ENCODE data around the gene IFI35. TPM values are rescaled to one million over a fixed set of nuclear protein-coding genes. Genes with fewer than 3 reads are reported as not detected.
"Not testable (repeated sequence)": the region's sequence is repeated elsewhere in the genome, so short reads cannot be mapped to it uniquely, and the experiment has no call there.

IFI35 gene
- total RNA-seq, 1 donor from 2014 or later, result 60.5 TPM

GRCh38 chr17:42967925-42968324 is 38.7 kb upstream of the IFI35 start:
- no peaks in the 10 kb centered on the region for H4K20me1 ChIP-seq (ENCODE audit: insufficient read depth, low read length)
- H3K36me3 ChIP-seq (ENCODE audit: insufficient read depth, low read length), result no peaks in the 10 kb centered on the region
- no peaks in the 10 kb centered on the region for H3K27me3 ChIP-seq (ENCODE audit: insufficient read depth, low read length)
- H3K27ac ChIP-seq (ENCODE audit: low read depth, low read length), result no peak overlapping the region
- no peak overlapping the region for H3K27ac Mint-ChIP-seq (ENCODE audit: unreplicated experiment)
- no peak for FAIRE-seq
- H3K27me3 Mint-ChIP-seq (ENCODE audit: low read depth, unreplicated experiment), result no peaks in the 10 kb centered on the region
- H3K4me3 Mint-ChIP-seq (ENCODE audit: unreplicated experiment), result no peak overlapping the region
- H3K4me3 ChIP-seq (ENCODE audit: insufficient read depth, low read depth, low read length), result no peak overlapping the region
- peaks cover 16% of the 10 kb centered on the region for H3K79me2 ChIP-seq (ENCODE audit: insufficient read depth, low read length)
- H3K9ac ChIP-seq (ENCODE audit: low read length), result no peak overlapping the region
- H3K4me1 ChIP-seq (ENCODE audit: insufficient read depth, low read length), result peaks cover 5% of the 10 kb centered on the region
- H3K9me3 ChIP-seq (ENCODE audit: insufficient read depth, low read depth, low read length), result no peaks in the 10 kb centered on the region
- no peak overlapping the region for H2AFZ ChIP-seq (ENCODE audit: low read depth, low read length)
- DNase-seq (ENCODE audit: low read depth), result no peak
- no peaks in the 10 kb centered on the region for H3K9me3 Mint-ChIP-seq (ENCODE audit: unreplicated experiment)
- no peak overlapping the region for H3K4me2 ChIP-seq (ENCODE audit: low read length)
- H3K36me3 Mint-ChIP-seq (ENCODE audit: low read depth, unreplicated experiment), result peaks cover 3% of the 10 kb centered on the region
- TF ChIP-seq CTCF (IDR thresholded peaks at IDR 0.05; ENCODE audit: insufficient read depth, low read depth, low read length), result no peak
- TF ChIP-seq EZH2 (IDR thresholded peaks at IDR 0.05; ENCODE audit: insufficient read depth, low read length), result no peak
- H3K4me1 Mint-ChIP-seq (ENCODE audit: low read depth, unreplicated experiment), result peaks cover 4% of the 10 kb centered on the region

- no peaks in the 10 kb centered on the region for H4K20me1 ChIP-seq (ENCODE audit: insufficient read depth, low read length)
- no peaks in the 10 kb centered on the region for H3K4me1 ChIP-seq (ENCODE audit: insufficient read depth, low read length)
- Mint-ChIP-seq H3K27me3 (ENCODE audit: low read depth, unreplicated experiment) (no peaks in the 10 kb centered on the region), H3K4me1 (ENCODE audit: low read depth, unreplicated experiment) (no peaks in the 10 kb centered on the region), H3K4me3 (ENCODE audit: unreplicated experiment) (no peak overlapping the region), H3K9me3 (ENCODE audit: unreplicated experiment) (no peaks in the 10 kb centered on the region), H3K36me3 (ENCODE audit: low read depth, unreplicated experiment) (peaks cover 3% of the 10 kb centered on the region), H3K27ac (ENCODE audit: unreplicated experiment) (no peak overlapping the region)
- H3K9me3 ChIP-seq (ENCODE audit: insufficient read depth, low read depth, low read length), result no peaks in the 10 kb centered on the region
- no peak overlapping the region for H3K9ac ChIP-seq (ENCODE audit: low read length)
- no peak for TF ChIP-seq CTCF (IDR thresholded peaks at IDR 0.05; ENCODE audit: insufficient read depth, low read depth, low read length)
- no peak for TF ChIP-seq EZH2 (IDR thresholded peaks at IDR 0.05; ENCODE audit: insufficient read depth, low read length)
- H3K79me2 ChIP-seq (ENCODE audit: insufficient read depth, low read length), result peaks cover 6% of the 10 kb centered on the region
- DNase-seq (ENCODE audit: low read depth) (no peak), FAIRE-seq (no peak)
- no peak overlapping the region for H3K4me2 ChIP-seq (ENCODE audit: low read length)
- no peak overlapping the region for H3K4me3 ChIP-seq (ENCODE audit: insufficient read depth, low read depth, low read length)
- H3K36me3 ChIP-seq (ENCODE audit: insufficient read depth, low read length), result no peaks in the 10 kb centered on the region
- H3K27ac ChIP-seq (ENCODE audit: low read depth, low read length), result no peak overlapping the region
- H3K27me3 ChIP-seq (ENCODE audit: insufficient read depth, low read length), result no peaks in the 10 kb centered on the region
- no peak overlapping the region for H2AFZ ChIP-seq (ENCODE audit: low read depth, low read length)
Measured at GRCh38 chr17:42969001-42969581, 37.5 kb upstream of the IFI35 start.

DNA sequence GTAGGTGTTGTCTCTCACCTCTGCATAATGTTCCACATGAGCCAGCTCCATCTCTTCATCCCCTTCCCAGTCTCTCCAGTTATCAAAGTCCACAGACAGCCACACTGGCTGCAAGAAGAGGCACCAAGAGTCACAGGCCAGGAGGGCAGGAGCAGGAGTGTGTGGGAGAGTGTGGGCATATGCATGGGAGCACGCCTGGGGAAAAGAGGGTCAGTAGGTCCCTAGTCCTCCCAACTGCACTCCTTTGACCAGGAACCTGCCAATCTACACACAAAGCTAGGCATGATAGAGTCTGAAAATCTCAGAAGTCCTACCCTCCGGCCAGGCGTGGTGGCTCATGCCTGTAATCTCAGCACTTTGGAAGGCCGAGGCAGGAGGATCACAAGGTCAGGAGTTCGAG is 35.0 kb upstream of the IFI35 start:
- Mint-ChIP-seq H3K4me3 (ENCODE audit: unreplicated experiment) (no peak overlapping the region), H3K9me3 (ENCODE audit: unreplicated experiment) (no peaks in the 10 kb centered on the region), H3K27me3 (ENCODE audit: low read depth, unreplicated experiment) (no peaks in the 10 kb centered on the region), H3K4me1 (ENCODE audit: low read depth, unreplicated experiment) (no peaks in the 10 kb centered on the region), H3K36me3 (ENCODE audit: low read depth, unreplicated experiment) (peaks cover 6% of the 10 kb centered on the region), H3K27ac (ENCODE audit: unreplicated experiment) (no peak overlapping the region)
- no peak overlapping the region for H3K4me3 ChIP-seq (ENCODE audit: insufficient read depth, low read depth, low read length)
- H3K36me3 ChIP-seq (ENCODE audit: insufficient read depth, low read length), result no peaks in the 10 kb centered on the region
- no peaks in the 10 kb centered on the region for H3K9me3 ChIP-seq (ENCODE audit: insufficient read depth, low read depth, low read length)
- TF ChIP-seq CTCF (IDR thresholded peaks at IDR 0.05; ENCODE audit: insufficient read depth, low read depth, low read length) (no peak), EZH2 (IDR thresholded peaks at IDR 0.05; ENCODE audit: insufficient read depth, low read length) (no peak)
- no peaks in the 10 kb centered on the region for H4K20me1 ChIP-seq (ENCODE audit: insufficient read depth, low read length)
- no peak overlapping the region for H2AFZ ChIP-seq (ENCODE audit: low read depth, low read length)
- no peaks in the 10 kb centered on the region for H3K4me1 ChIP-seq (ENCODE audit: insufficient read depth, low read length)
- no peak for DNase-seq (ENCODE audit: low read depth)
- no peak overlapping the region for H3K9ac ChIP-seq (ENCODE audit: low read length)
- H3K27me3 ChIP-seq (ENCODE audit: insufficient read depth, low read length), result no peaks in the 10 kb centered on the region
- FAIRE-seq, result no peak
- H3K27ac ChIP-seq (ENCODE audit: low read depth, low read length), result no peak overlapping the region
- no peak overlapping the region for H3K4me2 ChIP-seq (ENCODE audit: low read length)
- no peaks in the 10 kb centered on the region for H3K79me2 ChIP-seq (ENCODE audit: insufficient read depth, low read length)

DNA sequence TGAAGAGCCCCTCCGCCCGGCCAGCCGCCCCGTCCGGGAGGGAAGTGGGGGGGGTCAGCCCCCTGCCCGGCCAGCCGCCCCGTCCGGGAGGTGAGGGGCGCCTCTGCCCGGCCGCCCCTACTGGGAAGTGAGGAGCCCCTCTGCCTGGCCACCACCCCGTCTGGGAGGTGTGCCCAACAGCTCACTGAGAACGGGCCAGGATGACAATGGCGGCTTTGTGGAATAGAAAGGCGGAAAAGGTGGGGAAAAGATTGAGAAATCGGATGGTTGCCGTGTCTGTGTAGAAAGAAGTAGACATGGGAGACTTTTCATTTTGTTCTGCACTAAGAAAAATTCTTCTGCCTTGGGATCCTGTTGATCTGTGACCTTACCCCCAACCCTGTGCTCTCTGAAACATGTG is 33.3 kb upstream of the IFI35 start:
- not testable (repeated sequence) for H3K4me1 ChIP-seq (ENCODE audit: insufficient read depth, low read length); H3K4me1 Mint-ChIP-seq (ENCODE audit: low read depth, unreplicated experiment); H3K4me2 ChIP-seq (ENCODE audit: low read length); H3K9ac ChIP-seq (ENCODE audit: low read length); FAIRE-seq; H3K36me3 ChIP-seq (ENCODE audit: insufficient read depth, low read length); H3K36me3 Mint-ChIP-seq (ENCODE audit: low read depth, unreplicated experiment); H4K20me1 ChIP-seq (ENCODE audit: insufficient read depth, low read length); H3K9me3 Mint-ChIP-seq (ENCODE audit: unreplicated experiment); H3K4me3 Mint-ChIP-seq (ENCODE audit: unreplicated experiment); H3K4me3 ChIP-seq (ENCODE audit: insufficient read depth, low read depth, low read length); H3K27ac ChIP-seq (ENCODE audit: low read depth, low read length); H3K9me3 ChIP-seq (ENCODE audit: insufficient read depth, low read depth, low read length); H3K79me2 ChIP-seq (ENCODE audit: insufficient read depth, low read length); H2AFZ ChIP-seq (ENCODE audit: low read depth, low read length); H3K27me3 ChIP-seq (ENCODE audit: insufficient read depth, low read length); DNase-seq (ENCODE audit: low read depth); H3K27ac Mint-ChIP-seq (ENCODE audit: unreplicated experiment); H3K27me3 Mint-ChIP-seq (ENCODE audit: low read depth, unreplicated experiment)
